Measurements from ENCODE around the gene FBXO3.
"Not testable (repeated sequence)": the region's sequence is repeated elsewhere in the genome, so short reads cannot be mapped to it uniquely, and the experiment has no call there.

The FBXO3 gene

GRCh38 chr11:33724644-33725035, 49.7 kb downstream of the FBXO3 start:
- DNase-seq: no peak

GRCh38 chr11:33723238-33723881, 51.0 kb downstream of the FBXO3 start:
- no peak for DNase-seq

- no peak for DNase-seq
These were observed 51.6 kb downstream of the FBXO3 start for GRCh38 chr11:33722590-33723234.

GRCh38 chr11:33721984-33722383, 52.3 kb downstream of the FBXO3 start:
- DNase-seq: no peak

GRCh38 chr11:33721426-33721825, 52.9 kb downstream of the FBXO3 start:
- no peak for DNase-seq

- no peak for DNase-seq
These were observed 54.7 kb downstream of the FBXO3 start for GRCh38 chr11:33719587-33719986.

GRCh38 chr11:33718440-33718839, 55.9 kb downstream of the FBXO3 start:
- no peak for DNase-seq

GRCh38 chr11:33716243-33716642, 58.1 kb downstream of the FBXO3 start:
- peak; percentile 34 for DNase-seq

- DNase-seq: no peak
These were observed 60.4 kb downstream of the FBXO3 start for GRCh38 chr11:33713856-33714398.

GRCh38 chr11:33713151-33713855, 61.0 kb downstream of the FBXO3 start:
- no peak for DNase-seq

- DNase-seq: no peak
These were observed 61.9 kb downstream of the FBXO3 start for GRCh38 chr11:33712436-33712835.

- no peak for DNase-seq
These were observed 64.9 kb downstream of the FBXO3 start for GRCh38 chr11:33709466-33709865.

GRCh38 chr11:33708985-33709384, 65.3 kb downstream of the FBXO3 start:
- no peak for DNase-seq

GRCh38 chr11:33707831-33708230, 66.5 kb downstream of the FBXO3 start:
- not testable (repeated sequence) for DNase-seq

- no peak for DNase-seq
These were observed 67.4 kb downstream of the FBXO3 start for GRCh38 chr11:33706966-33707365.

GRCh38 chr11:33706546-33706945, 67.8 kb downstream of the FBXO3 start:
- DNase-seq: no peak

GRCh38 chr11:33704240-33705002, 69.9 kb downstream of the FBXO3 start:
- DNase-seq: no peak

- no peak for DNase-seq
These were observed 70.5 kb downstream of the FBXO3 start for GRCh38 chr11:33703788-33704187.

- no peak for DNase-seq
These were observed 71.1 kb downstream of the FBXO3 start for GRCh38 chr11:33703234-33703633.

- peak; percentile 18 for DNase-seq
These were observed 72.8 kb downstream of the FBXO3 start for GRCh38 chr11:33701302-33702230.

- peak; percentile 94 for DNase-seq
These were observed 73.6 kb downstream of the FBXO3 start, which contains the start of gene C11orf91 for GRCh38 chr11:33700502-33701271. Gene C11orf91, minus strand, starts transcription at chr11:33700826. Its CDS starts 86 bp downstream, at chr11:33700740.
